GM13976 (cell line): Measurements from ENCODE around the gene DPY19L1.

Experiments used
- DNase-seq: peaks from one replicate; pipeline ENCODE4 v3.0.0; 2012; ENCODE audit warnings: low spot score
- in situ Hi-C: fragments of 300-500 bp; cut with MboI; formaldehyde crosslinking; loops from one replicate; pipeline ENCODE4 v1.12.0; 2022; ENCODE audit warnings: low sequenced_read_pairs, mixed read lengths, inconsistent platforms; ENCODE audit not compliant: unreplicated experiment
- TF ChIP-seq, protein P1 (sequence below): IDR thresholded peaks from 2 replicates; pipeline ENCODE4 v1.5.1; 2012; ENCODE audit warnings: borderline replicate concordance, mild to moderate bottlenecking; ENCODE audit not compliant: insufficient read depth; ENCODE audit errors: extremely low read depth, missing control alignments, control extremely low read depth

Gene DPY19L1

DNA sequence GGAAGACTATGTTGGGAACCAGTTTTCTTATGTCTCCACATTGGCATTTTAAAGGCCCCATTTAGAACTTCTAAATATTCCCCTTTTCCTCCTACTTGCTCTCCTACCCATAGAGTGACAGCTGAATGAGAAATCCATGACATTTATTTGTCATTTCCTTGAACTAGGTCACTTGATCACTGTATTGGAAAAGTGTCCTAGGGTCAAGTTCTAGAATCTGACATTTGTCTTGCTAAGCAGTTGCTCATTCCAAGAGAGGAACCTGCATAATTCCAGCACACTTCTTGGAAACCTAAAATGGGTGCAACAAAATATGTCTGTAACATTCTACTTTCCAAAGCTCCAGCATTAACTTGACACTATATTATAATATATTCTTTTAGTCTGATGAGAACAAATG is 3.6 kb upstream of the DPY19L1 start:
- TF ChIP-seq, protein P1, sequence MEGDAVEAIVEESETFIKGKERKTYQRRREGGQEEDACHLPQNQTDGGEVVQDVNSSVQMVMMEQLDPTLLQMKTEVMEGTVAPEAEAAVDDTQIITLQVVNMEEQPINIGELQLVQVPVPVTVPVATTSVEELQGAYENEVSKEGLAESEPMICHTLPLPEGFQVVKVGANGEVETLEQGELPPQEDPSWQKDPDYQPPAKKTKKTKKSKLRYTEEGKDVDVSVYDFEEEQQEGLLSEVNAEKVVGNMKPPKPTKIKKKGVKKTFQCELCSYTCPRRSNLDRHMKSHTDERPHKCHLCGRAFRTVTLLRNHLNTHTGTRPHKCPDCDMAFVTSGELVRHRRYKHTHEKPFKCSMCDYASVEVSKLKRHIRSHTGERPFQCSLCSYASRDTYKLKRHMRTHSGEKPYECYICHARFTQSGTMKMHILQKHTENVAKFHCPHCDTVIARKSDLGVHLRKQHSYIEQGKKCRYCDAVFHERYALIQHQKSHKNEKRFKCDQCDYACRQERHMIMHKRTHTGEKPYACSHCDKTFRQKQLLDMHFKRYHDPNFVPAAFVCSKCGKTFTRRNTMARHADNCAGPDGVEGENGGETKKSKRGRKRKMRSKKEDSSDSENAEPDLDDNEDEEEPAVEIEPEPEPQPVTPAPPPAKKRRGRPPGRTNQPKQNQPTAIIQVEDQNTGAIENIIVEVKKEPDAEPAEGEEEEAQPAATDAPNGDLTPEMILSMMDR = no peak
- in situ Hi-C loops = no loop called here
- no peak for DNase-seq

DNA sequence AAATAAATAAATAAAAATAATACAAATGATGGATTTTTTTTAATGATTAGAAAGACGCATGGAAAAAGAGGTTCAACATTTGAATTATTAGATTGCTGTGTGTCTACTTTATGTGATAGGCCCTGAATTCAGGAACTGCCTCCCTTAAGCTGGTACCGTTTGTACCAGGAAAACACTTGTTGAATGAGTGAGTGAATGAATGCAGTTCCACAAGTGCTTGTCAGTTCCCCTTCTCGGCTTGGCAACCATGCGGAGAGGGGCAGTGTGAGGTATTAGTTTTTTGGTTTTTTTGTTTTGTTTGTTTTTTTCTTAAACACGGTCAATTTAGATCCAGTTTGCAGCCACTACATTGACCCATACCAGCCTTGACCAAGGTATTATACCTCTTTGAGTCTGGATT is 2.1 kb upstream of the DPY19L1 start:
- in situ Hi-C loops = no loop called here
- no peak for DNase-seq
- TF ChIP-seq, protein P1 = no peak

DNA sequence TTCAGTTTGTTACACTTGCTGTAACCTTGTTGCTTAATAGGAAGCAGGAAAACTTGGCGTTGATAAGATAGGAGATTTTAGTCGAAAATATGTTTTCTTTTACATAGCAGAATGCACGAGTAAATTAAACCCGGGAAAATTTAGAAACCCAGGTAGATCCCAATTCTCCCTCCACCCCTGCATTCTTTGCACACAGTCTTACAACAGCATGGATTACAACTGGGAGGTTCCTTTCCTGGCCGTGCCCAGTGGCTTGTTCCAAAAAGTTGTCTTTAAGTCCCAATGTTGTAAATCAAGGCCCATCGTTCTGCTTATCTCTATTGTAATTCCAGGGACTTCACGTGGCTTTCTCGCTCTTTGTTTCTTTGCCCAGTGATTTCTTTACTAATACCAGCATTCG is 1.1 kb upstream of the DPY19L1 start:
- in situ Hi-C loops = no loop called here
- TF ChIP-seq, protein P1 = no peak

DNA sequence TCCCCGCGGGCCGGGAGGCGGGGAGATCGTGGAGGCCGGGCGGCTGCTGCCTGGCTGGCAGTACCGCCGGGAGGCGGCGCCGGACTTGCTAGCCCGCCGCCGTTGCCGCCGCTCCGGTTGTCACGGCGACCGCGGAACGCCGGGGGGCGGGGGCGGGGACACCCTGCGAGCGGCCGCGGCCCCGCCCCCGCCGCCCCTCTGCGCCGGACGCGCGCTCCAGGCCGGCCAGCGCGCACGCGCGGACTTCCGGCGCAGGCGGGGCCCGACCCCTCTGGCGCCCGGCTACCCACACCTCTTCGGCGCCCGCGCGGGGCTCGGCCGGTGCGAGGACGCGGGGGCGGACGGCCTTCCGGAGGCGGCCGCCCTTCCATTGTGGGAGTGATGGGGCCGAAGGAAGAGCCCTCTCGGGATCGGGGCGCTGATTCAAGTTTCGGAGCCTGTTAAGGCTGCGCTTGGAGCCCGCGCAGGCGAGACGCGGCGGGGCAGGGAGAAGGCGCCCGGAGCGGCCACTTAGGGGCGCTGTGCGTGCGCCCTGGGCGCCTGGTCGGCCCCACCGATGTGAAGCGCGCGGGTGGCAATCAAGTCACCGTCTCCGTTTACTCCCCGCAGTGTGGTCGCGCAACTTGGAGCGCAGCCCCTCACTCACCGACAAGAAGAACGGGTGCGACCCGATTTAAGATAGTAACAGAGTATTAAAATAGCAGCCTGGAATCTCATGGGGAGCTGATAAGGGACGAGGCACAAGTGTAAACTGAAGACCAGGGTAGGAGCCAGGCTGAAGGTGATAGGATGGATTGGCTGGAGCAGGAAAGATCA is 449 bp upstream of the DPY19L1 start:
- peak; percentile 93 for DNase-seq
- TF ChIP-seq, protein P1 = peak; percentile 88
- in situ Hi-C loops = no loop called here

More for the DNA sequence above, 1.1 kb upstream of the DPY19L1 start:
- no peak for DNase-seq

DNA sequence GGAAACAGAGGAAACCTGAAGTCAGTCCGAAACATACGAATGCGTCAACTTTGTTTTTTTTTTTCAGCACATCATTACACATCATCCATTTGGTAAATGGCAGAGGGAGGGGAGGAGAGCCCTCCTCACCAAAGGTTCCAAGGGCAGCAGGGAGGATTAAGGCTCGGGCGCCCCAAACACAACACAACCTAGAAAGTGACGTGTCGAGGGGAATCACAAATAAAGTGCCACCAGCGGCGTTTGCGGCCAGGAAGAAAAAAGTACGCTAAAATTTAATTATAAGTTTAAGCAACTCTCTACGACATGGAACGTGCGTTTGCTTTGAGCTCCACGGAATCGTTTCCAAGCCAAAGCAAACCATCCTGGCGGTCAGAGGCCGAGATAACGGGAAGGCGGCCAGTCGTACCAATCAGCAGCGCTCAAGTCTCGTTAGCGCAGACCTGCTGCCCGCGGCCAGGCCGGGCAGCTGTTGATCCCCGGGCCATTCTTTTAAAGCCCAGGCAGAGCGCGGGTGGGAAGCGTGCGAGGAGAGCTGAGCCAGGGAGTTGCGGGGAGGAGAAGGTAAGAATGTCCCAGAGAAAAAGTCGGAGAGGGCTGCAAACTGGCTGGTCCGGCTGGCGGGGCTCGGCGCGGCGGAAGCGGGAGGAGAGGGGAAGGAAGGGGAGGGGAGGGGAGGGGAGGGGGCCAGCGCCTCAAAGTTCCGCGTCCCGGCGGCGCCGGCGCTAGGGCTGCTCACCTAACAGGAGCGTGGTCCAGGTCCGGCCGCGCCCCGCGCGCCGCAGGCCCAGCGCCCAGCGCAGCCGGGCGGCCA is 719 bp downstream of the DPY19L1 start:
- TF ChIP-seq, protein P1 = no peak
- in situ Hi-C loops = no loop called here
- DNase-seq = no peak

DNA sequence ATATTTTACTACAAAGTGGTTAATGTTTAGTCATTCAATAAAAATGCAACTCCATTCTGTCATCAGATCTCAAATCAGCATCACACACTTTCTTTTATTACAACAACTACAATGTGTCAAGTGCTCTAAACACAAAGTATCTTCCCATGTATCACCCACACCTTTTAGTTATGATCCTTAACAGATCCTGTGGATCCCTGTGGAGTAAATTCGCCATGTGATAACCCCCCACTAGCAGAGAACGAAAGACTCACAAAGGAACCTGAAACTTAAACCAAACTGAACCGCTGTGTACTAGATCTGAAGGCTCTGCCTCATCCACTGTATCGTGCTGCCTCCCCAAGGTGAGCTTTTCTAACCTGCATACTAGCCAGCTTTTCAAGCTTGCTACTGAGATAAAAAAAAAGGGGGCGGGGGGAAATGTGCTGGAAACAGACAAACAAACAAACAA is 1.7 kb downstream of the DPY19L1 start:
- in situ Hi-C loops = no loop called here
- TF ChIP-seq, protein P1 = peak; percentile 37
- DNase-seq = peak; percentile 37
